ENCODE results near the gene RBMS3.
"Not testable (repeated sequence)": the region's sequence is repeated elsewhere in the genome, so short reads cannot be mapped to it uniquely, and the experiment has no call there.

The RBMS3 gene

DNA sequence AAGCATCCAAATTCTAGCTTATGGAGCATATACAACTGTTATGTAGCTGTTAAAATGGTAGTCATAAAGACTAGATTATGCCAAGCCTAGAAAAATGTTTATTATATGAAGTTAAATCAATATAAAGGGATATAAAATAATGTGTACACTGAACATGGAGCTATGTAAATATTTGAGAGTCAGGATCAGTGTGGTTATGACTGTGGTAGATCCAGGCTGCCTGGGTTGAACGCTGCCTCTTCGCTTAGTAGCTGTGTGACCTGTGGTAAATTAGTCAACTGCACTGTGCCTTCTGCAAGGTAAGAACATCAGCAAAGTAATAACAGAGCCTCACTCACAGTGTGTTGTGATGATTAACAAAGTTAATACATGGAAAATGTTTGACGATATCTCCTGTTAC, 212.2 kb downstream of the RBMS3 start:
- DNase-seq = no peak

DNA sequence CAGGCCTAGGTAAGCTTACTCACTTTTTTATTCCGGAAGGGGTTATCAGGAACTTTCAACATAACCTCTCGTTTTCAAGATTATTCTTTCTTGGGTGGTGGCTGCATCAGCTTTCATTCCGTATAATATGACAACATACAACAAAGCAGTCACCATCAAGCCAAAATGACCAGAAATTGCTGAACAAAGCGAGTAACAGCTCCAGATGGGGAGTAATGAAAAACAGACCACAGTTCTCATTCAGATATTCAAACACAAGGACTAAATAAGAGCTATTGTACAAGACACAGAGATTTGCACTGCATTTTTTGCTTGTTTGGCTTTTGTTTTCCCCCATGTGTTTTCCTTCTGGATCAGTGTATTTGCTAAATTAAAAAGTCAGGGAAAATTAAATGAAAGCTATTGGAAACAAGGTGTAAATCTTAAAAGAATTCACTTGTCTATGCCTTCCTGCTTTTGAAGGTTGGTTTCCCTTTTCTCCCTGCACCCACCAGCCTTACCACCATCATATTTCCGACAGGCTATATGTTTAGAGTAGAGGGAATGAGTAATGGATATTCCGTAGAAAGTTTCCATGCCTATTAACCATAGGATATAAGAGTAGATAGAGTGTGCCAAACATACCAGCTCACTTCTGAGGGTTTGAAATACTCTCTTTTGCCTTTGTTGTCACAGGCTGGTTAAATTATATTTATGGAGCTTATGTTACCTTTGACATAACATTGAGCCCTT, 213.6 kb downstream of the RBMS3 start:
- no peak for DNase-seq

DNA sequence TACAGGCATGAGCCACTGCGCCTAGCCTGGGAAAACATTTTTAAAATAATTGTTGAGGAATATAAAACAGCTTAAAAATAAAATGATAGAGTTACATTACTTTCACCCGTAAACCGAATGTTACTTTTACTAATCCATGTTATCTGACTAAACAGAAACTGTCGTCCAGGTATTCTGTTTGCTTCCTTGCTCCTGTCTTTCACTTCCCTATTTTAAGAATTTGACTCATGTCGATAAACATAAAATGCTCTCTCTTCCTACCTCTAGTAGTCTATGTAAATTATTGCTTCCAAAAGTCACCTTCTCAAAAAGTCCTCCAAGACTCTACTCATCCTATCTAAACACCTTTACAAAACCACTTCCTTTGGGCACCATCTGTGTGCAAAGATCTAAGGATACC, 216.4 kb downstream of the RBMS3 start:
- DNase-seq = no peak

DNA sequence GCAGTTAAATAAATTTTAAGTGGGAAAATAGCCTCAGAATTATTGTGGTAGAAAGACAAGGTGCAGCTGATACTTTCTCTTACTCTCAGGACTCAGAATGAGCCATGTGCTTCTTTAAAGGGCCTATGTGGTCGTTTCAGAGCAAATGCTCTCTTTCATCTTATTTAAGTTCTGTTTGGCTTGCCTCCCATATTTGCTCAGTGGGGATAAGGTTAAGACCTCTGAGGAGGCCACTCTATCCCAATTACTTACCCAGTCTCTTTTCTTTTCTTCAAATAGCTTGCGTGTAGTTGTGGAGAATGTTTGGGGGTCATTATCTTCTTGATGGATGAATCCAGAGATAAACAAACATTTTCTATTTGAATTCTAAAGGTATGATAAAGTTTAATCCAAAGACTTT, 221.9 kb downstream of the RBMS3 start:
- no peak for DNase-seq

DNA sequence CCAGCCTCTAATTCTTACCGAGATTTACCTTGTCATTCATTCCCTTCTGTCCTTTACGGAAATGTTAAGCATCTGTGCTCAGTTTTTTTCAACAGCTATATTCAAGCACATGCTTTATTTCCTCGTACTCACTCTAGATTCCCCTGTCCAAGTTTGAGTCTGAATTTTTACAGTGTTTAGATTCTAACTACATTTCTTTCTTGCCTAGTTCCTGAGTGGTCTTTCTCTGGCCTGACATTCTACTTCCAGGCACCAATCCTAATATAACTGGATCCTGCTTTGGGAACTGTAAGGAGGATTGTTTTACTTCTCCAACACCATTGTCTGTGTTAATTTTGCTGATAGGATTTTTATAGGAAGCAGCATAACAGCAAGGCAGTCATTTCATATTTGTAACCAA, 222.4 kb downstream of the RBMS3 start:
- DNase-seq = no peak

DNA sequence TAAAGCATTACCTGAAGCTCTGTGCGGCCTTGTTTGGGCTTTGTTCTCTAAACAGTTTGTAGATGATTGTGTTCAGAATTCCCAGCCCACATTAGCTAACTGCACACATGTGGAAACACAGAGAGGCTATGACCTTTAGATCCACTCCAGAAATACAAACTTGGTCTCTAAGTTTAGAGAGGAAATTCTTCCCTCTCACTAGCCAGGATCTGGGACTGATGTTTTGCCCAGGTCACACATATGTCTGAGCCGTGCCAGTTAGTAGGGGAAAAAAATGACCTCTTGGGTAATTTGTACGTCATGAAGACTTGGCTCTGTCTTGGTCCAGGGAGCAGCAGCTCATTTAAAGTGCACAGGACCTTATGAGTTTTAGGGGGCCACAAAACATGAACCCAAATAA, 223.1 kb downstream of the RBMS3 start:
- no peak for DNase-seq

DNA sequence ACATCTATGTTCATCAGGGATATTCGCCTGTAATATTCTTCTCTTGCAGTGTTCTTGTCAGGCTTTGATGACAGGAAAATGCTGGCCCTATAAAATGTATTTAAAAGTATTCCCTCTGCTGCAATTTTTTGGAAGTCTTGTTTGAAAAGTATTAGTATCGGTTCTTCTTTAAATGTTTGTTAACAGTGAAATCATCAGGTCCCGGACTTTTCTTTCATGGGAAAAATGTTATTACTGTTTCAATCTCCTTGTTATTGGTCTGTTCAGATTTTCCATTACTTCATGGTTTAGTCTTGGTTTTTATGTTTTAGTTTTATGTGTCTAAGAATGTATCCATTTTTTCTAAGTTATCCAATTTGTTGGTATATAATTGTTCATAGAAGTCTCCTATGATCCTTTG, 225.6 kb downstream of the RBMS3 start:
- no peak for DNase-seq

DNA sequence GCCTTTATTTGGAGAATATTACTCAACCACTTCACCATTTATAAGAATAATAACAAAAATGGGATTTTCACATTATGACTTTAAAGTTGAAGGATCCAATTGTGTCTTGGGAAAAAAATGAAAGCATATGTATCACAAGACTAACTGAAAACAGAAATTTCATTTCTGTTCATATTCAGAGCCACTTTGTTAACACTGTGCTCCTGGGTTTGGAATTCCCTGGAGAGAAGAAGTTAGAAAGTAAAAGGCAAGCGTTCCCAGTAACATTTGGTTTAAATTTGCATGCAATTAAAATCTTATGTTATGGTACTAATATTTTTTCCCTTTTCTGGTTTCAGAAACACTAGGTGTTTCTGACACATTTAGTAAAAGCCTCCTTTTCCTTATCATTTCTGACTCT, 230.8 kb downstream of the RBMS3 start:
- no peak for DNase-seq

DNA sequence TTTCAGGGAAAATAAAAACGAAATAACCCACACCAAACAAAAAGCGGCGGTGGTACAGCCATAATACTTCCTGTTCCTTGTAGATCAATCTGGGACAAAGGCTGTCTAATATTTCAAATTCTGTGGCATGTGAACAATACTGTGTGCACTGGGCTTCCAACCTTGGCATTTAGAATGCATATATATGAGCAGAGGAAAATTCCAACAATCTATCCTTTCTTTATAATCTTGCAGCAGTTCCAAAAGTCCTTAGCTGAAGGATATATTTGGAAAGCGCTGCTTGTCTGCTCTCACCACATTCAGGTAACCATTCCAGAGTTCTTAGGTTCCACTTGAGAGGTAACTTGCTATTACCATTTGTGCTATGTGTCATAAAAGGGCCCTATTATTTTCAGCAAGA, 231.8 kb downstream of the RBMS3 start:
- DNase-seq = no peak

DNA sequence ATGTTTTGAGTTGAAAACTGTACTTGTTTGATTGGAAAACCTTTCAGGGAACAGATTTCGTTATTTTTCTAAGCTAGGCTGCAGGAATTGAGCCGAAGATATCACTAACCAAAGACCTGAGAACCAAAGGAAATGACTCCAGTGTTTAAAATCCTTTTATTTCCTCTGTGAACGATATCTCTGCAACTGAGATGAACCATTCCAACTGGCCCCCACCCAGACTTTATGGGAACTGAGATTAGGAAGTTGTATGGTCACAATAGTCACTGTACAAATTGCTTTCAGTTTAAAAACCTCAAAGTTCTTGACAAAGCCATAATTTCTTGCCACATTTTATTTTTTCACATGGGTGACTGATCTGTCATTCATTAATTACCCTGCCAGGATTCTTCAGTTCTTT, 232.4 kb downstream of the RBMS3 start:
- DNase-seq = no peak

DNA sequence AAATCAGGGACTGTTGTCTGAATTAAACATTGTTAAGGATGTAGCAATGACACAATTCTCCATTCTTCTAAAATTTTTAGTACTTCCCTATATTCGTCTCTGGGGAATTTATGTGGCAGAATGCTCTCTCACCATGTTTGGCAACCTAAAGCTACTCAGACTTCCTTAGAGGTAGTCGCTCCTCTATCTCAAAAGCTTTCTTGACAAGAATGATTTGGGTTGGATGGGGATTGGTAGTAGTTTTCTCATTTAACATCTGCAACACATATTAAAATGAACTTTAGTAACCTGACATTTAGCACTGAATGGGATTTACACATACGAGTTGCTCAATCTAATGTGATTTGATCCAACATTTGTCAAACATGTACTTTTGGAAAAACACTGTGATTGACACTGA, 233.3 kb downstream of the RBMS3 start:
- DNase-seq = no peak

DNA sequence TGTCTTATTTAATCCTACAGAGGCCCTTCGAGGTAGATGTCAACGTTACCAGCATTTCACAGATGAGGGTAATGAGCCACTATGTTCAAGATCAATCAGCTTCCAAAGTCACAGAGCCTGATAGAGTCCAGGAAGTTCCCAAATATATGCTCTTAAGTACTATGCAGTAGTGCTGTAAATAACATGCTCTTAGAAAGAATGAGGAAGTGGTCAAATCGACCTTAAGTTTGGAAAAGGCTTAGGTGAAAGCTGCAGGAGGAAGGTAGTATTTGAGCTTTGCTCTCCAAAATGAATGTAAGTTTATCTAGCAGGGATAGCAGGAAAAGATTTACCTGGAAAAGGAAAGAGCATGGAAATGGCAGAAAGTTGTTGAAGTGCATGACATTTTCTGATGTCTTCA, 234.0 kb downstream of the RBMS3 start:
- no peak for DNase-seq

DNA sequence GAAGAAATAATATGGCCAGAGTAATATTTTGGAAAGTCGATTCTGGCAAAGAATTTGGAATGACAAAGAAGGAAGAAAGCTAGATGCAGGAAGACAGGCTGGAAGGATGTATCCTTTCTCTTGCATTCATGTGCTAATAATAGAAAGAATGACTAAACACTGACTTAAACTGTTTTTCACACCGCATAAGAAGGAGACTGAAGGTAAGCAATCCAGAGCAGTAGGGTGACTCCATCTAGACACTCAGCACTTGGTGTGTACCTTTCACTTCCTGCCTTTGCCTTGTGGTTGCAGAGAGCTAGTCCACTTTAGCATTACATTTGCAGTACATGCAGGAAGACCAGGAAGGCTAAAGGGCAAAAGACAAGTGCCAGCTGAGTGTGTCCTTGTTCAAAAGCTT, 234.6 kb downstream of the RBMS3 start:
- DNase-seq = no peak

DNA sequence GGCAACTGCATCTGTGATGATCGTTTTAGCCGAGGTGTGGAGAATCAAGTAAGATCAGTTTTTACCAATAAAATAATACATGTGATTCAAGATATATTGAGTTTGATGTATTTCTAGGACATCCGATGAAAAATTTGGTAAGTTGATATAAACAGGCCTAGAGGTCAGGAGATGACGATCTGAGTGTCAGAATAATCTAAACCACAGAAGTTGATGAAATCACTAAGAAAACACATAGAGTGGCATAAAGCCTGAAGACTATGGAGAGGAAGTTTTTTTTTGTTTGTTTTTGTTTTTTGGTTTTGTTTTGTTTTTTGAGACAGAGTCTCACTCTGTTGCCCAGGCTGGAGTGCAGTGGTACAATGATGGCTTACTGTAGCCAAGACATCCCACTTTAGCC, 235.3 kb downstream of the RBMS3 start:
- DNase-seq = no peak

DNA sequence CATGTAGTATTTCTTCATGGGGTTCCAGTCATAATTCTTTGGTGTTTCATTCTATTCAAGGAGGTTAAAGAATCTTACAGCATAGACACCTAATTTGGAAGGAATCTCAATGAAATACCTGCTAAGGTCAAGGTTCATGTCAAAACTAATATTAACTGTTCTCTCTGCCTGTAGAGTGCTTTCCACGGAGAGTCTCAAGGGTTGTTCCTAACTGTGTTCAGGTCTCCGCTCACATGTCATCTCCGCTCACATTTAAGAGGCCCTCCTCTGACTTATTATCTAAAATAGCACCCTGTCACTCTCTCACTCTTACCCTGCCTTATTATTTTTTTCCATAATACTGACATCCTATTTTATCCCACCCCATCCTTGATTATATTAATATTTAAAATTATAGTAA, 239.9 kb downstream of the RBMS3 start:
- no peak for DNase-seq

DNA sequence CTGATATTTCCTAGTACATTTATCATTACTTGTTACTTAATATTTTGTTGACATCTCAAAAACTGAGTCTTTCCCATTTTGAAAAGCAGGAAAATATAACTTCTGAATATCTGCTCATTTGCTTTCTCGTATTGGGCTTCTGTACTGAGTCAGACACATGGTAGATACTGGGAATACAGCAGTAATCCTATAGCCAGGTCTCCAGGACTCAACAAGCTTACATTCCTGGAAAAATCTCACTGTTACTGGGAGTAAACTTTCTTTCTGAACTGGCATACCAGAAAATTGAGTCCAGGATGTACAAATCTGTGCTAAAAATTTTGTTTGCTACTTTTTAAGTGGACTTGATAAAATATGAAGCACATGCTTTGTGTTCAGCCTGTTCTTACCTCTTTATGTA, 240.4 kb downstream of the RBMS3 start:
- DNase-seq = no peak

DNA sequence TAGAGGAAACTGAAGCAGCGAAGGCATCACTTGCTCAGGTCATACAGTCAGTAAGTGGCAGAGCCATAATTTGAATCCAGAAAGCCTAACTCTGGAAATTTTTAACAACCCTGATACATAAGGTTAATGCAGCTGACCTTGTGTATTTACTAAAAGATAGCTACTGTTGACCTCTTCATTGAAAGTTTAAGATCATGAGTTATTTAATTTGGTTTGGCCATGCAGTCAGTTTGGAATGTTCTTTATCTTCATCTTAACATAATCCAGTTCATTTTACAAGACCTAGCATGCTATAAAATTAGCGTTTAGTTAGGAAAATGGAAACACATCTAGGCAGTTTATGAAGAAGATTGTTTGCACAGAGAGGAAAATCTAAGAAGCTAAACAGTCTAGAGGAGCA, 240.9 kb downstream of the RBMS3 start:
- DNase-seq = no peak

DNA sequence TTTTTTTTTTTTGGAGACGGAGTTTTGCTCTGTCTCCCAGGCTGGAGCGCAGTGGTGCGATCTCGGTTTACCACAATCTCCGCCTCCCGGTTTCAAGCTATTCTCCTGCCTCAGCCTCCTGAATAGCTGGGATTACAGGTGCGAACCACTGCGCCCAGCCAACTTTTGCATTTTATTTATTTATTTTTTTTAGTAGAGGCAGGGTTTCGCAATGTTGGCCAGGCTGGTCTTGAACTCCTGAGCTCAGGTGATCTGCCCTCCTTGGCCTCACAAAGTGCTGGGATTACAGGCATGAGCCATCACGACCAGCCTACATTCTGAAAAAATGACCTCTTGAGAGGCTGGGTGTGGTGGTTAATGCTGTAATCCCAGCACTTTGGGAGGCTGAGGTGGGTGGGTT, 243.6 kb downstream of the RBMS3 start:
- not testable (repeated sequence) for DNase-seq

DNA sequence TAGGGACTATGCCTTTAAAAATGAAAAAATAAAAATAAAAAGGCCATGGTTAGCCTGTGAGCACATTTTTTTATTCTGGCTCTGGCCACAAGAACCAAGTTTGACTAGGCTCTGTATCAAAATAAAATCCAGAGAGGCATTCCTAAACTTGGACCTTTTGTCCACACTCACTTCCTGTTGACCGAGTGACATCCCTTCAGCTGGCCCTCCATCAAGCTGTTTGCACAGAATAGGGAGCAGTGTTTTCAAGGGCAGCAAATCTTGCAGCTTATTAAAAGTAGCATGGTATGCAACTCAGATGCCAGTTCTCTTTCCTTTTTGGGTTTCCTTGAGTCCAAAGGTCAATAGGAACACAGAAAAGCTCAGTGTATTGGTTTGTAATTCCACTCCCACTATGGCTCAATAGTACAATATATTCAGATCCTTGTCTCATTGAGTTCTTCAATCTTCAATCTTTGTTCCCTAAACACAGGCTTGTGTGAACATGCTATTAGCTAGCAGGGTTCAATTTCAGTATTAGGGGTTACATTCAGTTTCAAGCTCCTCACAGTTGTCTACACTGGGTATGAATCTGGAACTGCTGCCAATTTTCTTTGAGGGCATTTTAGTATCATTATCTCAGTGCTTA, 244.5 kb downstream of the RBMS3 start:
- DNase-seq = no peak

DNA sequence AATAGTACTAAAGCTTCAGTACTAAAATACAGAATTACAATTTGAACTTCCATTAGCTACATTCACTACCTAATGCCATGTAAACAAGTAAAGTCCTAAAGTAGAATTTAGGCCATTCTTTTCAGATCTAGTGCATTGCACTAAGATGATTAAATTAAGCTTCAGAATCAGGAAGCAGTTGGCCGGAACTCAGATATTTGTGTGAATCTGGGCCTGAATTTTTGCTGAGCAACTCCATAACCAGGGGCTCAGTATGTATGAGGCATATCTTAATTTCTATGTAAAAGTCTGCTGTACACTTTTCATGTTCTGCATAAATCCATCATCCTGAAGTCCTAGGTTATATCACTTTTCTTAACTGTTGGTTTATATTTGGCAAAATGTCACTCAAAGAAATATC, 246.4 kb downstream of the RBMS3 start:
- DNase-seq = no peak

DNA sequence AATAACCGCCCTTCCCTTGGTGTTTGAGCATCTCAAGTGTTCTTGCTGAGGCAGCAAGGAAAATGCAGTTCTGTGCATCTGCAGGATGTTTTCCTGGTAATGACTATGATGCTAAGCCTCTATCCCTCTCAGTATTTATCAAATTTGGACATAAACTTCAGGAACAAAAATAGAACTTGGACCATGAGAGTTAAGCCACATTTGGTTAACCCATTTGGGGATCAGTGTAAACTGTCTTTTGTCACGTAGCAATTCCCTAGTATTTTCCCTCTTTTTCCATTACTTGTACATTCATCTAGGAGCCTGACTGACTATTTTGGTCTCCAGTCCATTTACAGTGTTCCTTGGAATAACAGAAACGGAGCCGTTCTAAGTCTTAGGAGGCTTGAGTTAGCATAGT, 250.8 kb downstream of the RBMS3 start:
- no peak for DNase-seq

DNA sequence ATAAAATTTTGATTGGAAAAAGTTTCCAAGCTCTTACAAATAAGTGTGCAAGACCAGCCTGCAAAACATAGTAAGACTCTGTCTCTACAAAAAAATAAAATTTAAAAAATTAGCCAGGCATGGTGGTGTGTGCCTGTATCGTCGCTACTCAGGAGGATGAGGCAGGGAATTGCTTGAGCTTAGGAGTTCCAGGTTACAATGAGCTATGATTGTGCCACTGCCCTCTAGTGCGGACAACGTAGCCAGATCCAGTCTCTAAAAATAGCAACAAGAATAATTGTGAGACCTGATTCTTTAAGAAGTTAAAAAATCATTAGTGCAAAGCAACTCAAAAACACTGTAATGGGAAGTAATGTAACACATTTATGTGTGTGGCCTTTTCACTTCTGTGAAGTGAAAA, 251.6 kb downstream of the RBMS3 start:
- DNase-seq = no peak

DNA sequence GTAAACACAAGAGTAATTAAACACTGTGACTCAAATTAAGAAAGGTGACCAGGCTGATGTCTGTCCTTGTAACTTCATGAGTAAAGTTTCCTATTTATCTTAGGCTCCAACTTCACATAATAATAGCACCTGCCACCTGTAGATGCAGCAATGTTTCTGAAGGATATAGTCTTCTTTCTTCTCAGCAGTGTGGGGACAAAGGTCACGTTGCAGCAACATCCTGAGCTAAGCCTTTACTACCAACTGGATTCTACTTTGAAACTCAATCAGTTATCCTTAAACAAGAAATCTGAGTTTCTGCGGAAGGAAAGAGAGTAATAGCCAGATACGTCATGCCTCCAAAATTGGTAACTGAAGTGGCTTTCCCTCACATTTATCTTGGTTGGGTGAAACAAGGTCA, 253.1 kb downstream of the RBMS3 start:
- DNase-seq = no peak

DNA sequence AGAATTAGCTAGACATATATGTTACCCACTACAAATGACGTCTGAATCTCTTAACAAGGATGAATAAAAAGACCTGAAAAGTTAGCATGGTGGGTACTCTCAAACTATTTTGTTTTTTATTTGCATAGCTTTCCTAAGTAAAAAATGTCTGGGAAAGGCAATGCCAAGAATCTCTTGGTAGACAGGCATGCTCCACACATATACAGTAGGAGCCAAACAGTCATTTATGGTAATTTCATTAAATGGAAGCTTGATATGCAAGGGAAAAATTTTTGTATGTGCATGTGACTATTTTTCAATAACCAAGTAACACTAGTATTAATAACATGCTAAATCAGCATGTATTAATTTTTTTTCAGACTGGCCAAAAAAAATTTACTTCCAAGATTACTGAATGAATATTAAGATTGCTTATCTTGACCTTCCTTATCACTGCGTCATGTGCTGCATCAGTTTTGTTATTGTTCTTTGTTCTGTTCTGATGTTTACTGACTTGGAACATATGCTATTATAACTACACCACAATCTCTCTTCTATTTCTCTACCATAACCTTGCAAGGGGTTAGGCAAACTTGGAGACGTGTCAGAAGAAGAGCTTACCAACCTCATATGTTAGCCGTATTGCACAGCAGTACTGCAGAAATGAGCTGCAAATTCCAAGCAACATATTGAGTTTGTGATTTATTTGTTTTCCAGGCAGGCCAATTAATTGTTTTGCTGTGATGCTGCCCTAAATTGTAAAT, 255.3 kb downstream of the RBMS3 start:
- DNase-seq = no peak
